ENCODE results near the gene IL17RE.

IL17RE gene

GRCh38 chr3:9915254-9916141 lies 12.8 kb downstream of the IL17RE start:
- CTCF ChIA-PET: interaction anchor here (0.8 to 2.1 kb wide), 11 partner anchors 8 to 71 kb away, joined by 3 to 8 read pairs (median 4); partner anchors contain the start of gene IL17RE
- TF ChIP-seq, protein P1, sequence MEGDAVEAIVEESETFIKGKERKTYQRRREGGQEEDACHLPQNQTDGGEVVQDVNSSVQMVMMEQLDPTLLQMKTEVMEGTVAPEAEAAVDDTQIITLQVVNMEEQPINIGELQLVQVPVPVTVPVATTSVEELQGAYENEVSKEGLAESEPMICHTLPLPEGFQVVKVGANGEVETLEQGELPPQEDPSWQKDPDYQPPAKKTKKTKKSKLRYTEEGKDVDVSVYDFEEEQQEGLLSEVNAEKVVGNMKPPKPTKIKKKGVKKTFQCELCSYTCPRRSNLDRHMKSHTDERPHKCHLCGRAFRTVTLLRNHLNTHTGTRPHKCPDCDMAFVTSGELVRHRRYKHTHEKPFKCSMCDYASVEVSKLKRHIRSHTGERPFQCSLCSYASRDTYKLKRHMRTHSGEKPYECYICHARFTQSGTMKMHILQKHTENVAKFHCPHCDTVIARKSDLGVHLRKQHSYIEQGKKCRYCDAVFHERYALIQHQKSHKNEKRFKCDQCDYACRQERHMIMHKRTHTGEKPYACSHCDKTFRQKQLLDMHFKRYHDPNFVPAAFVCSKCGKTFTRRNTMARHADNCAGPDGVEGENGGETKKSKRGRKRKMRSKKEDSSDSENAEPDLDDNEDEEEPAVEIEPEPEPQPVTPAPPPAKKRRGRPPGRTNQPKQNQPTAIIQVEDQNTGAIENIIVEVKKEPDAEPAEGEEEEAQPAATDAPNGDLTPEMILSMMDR (IDR thresholded peaks at IDR 0.05; ENCODE audit: insufficient read depth, low read length, missing control alignments): peak; percentile 65
- no peak for DNase-seq (ENCODE audit: low read depth, low spot score)
- peak overlapping the region; percentile 61 for H3K4me3 ChIP-seq (ENCODE audit: low read depth, low read length)
- POLR2A ChIA-PET: interaction anchor here (0.6 to 2.2 kb wide), 7 partner anchors 18 to 199 kb away, joined by 3 to 12 read pairs (median 3); partner anchors contain the start of genes CRELD1 and RPUSD3

DNA sequence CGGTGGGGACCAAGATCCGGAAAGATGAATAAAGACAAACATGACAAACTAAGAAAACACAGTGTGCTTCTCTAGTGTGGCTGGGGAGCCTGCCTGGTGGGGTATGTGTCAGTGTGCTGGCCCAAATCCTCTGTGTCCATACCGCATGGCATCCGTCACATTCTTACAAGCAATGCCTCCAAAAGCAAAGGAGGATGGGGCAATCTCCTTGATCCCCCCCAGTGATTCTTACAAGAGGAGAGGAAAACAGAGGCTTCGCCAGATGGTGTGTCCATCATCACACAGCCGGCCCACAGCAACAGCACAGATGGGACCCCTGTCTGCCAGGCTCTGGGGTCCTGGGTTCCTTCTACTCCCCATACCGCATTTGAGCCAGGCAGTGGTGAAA lies 13.7 kb downstream of the IL17RE start:
- no peak for DNase-seq (ENCODE audit: low read depth, low spot score)
- TF ChIP-seq, protein P1 (IDR thresholded peaks at IDR 0.05; ENCODE audit: insufficient read depth, low read length, missing control alignments): no peak
- H3K4me3 ChIP-seq (ENCODE audit: low read depth, low read length): peak overlapping the region; percentile 62
- CTCF ChIA-PET: interaction anchor here (0.9 to 2.1 kb wide), 7 partner anchors 14 to 72 kb away, joined by 3 to 8 read pairs (median 4); partner anchors contain the start of gene IL17RE
- POLR2A ChIA-PET: interaction anchor here (1.3 to 2.2 kb wide), 2 partner anchors 17 to 200 kb away, joined by 4 to 12 read pairs; partner anchors contain the start of gene CRELD1

DNA sequence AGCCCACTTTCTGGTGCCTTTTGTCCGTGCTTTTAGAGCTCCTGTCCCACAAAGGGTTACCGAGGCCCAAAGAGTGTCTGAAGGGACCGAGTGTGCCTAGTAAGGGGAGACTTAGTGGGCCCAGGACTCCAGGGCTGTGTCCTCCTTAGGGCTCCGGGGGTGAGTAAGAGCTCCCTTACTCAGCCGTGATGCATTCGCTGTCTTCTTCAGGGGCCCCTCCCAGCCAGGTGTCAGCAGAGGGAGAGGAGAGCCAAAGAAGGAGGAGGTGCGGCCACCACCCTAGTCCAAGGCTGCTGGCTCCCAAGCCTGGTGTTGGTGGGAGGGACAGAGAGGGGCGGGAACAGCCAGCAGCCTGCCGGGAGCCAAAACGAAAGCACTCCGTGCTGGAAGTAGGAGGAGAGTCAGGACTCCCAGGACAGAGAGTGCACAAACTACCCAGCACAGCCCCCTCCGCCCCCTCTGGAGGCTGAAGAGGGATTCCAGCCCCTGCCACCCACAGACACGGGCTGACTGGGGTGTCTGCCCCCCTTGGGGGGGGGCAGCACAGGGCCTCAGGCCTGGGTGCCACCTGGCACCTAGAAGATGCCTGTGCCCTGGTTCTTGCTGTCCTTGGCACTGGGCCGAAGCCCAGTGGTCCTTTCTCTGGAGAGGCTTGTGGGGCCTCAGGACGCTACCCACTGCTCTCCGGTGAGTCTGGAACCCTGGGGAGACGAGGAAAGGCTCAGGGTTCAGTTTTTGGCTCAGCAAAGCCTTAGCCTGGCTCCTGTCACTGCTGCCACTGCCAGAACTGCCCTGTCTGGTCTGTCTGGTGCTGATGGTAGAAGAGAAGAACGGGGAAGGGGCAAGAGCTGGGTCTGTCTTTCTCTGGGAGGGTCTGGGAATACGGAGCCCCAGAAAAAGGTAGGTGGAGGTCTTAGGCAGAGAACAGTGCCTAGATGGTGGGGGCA lies 14.4 kb downstream of the IL17RE start, which contains the start of gene IL17RC:
IL17RC (plus strand) TSS at position 365 of the 947 bp plus-strand sequence; CDS start at position 583, 218 bp downstream.
- ChIA-PET POLR2A (interaction anchor here (1.3 to 2.2 kb wide), 2 partner anchors 16 to 201 kb away, joined by 4 to 12 read pairs; partner anchors contain the start of gene CRELD1), CTCF (interaction anchor here (1.1 to 2.1 kb wide), 6 partner anchors 14 to 68 kb away, joined by 3 to 8 read pairs (median 4); no protein-coding TSS in a partner anchor)
- no peak for DNase-seq (ENCODE audit: low read depth, low spot score)
- TF ChIP-seq, protein P1 (IDR thresholded peaks at IDR 0.05; ENCODE audit: insufficient read depth, low read length, missing control alignments): no peak
- peak within 1 kb of the TSS; percentile 62 for H3K4me3 ChIP-seq (ENCODE audit: low read depth, low read length)

DNA sequence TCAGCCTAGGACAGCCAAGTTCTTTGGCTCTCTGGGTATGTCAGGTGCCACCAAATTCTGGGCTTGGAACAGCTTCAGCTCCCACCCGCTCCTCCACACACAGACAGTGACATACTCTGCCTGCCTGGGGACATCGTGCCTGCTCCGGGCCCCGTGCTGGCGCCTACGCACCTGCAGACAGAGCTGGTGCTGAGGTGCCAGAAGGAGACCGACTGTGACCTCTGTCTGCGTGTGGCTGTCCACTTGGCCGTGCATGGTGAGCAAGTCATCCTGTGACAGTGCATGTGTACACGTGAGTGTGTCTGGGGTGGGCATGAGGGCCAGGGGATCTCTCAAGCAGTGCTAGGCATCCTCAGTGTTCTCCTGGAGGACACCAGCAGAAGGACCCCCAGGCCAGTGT lies 15.2 kb downstream of the IL17RE start:
- POLR2A ChIA-PET: no interaction called here
- DNase-seq (ENCODE audit: low read depth, low spot score): no peak
- CTCF ChIA-PET: interaction anchor here (1.1 to 1.5 kb wide), 3 partner anchors 13 to 28 kb away, joined by 3 to 6 read pairs (median 5); no protein-coding TSS in a partner anchor
- H3K4me3 ChIP-seq (ENCODE audit: low read depth, low read length): peak overlapping the region; percentile 62
- TF ChIP-seq, protein P1 (IDR thresholded peaks at IDR 0.05; ENCODE audit: insufficient read depth, low read length, missing control alignments): no peak

DNA sequence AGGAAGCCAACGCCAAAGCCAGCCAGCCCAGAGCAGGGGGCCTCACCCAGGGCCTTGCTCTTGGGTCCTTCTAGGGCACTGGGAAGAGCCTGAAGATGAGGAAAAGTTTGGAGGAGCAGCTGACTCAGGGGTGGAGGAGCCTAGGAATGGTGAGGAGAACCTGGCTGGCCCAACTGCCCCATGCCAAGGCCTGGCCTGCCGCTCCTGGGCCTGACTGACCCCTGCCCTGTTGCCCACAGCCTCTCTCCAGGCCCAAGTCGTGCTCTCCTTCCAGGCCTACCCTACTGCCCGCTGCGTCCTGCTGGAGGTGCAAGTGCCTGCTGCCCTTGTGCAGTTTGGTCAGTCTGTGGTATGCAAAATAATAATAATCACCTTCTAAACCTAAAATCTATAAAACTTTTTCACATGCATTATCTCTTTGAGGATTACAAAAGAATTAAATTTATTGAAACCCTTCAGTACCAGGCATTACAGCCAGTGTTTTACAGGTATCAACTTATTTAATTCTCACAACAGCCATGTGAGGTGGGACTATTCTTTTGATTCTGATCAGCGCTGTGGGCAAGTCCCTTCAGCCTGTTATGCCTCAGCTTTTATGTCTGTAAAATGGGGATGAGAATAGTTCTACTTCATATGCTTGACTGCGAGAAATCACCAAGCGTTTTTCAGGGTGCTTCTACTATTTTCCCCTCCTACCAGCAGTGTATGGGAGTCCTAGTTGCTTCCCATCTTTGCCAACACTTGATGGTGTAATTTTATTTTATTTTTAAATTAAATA lies 15.8 kb downstream of the IL17RE start:
- CTCF ChIA-PET: interaction anchor here (1.1 to 1.5 kb wide), 3 partner anchors 12 to 28 kb away, joined by 3 to 6 read pairs (median 5); no protein-coding TSS in a partner anchor

More for the DNA sequence above, 15.8 kb downstream of the IL17RE start:
- no peak overlapping the region for H3K4me3 ChIP-seq (ENCODE audit: low read depth, low read length)
- TF ChIP-seq, protein P1 (IDR thresholded peaks at IDR 0.05; ENCODE audit: insufficient read depth, low read length, missing control alignments): no peak
- DNase-seq (ENCODE audit: low read depth, low spot score): no peak
- POLR2A ChIA-PET: no interaction called here

Measured in AG04449 (cell line).